Natural killer cell (primary cell): ENCODE results near the gene SASH1. TPM values are rescaled to one million over a fixed set of nuclear protein-coding genes. Genes with fewer than 3 reads are reported as not detected.

Experiments
- ATAC-seq, 3 donors: fragments of 150-1000 bp in 2 of 3; fragments of 200-7000 bp in 1 of 3; cut with Tn5 transposase; 1 replicate in 1 of 3; 2 replicates in 2 of 3; pipeline ENCODE4 v1.10.0; 2021; ENCODE audit warnings: mild to moderate bottlenecking in 2 of 3, moderate library complexity in 2 of 3
- DNase-seq, 2 donors: peaks; one replicate each; pipeline versions ENCODE4 v3.0.0 to v3.0.0-alpha.2; 2013 to 2021; ENCODE audit warnings: mixed read lengths in 1 of 2
- H3K27ac ChIP-seq: one replicate; pipeline ENCODE4 v1.5.1; 2013; ENCODE audit warnings: mild to moderate bottlenecking, low read length
- H3K27me3 ChIP-seq: one replicate; pipeline ENCODE4 v1.6.1; 2013; ENCODE audit warnings: low read length; ENCODE audit not compliant: control insufficient read depth, insufficient read depth
- H3K36me3 ChIP-seq: one replicate; pipeline ENCODE4 v1.6.1; 2013; ENCODE audit warnings: low read length; ENCODE audit not compliant: control insufficient read depth, insufficient read depth
- H3K4me1 ChIP-seq: one replicate; pipeline ENCODE4 v1.6.1; 2013; ENCODE audit warnings: low read length; ENCODE audit not compliant: control insufficient read depth, insufficient read depth
- H3K4me3 ChIP-seq: one replicate; pipeline ENCODE4 v1.5.1; 2013; ENCODE audit warnings: low read length
- H3K9me3 ChIP-seq: one replicate; pipeline ENCODE4 v1.6.1; 2013; ENCODE audit warnings: low read length; ENCODE audit not compliant: control insufficient read depth, insufficient read depth
- H3K27ac Mint-ChIP-seq, 2 donors: one replicate each; pipeline ENCODE4 v1.8.0; 2022; ENCODE audit warnings: mild to moderate bottlenecking in 2 of 2, mixed read lengths in 2 of 2, moderate library complexity in 1 of 2
- H3K27me3 Mint-ChIP-seq, 2 donors: one replicate each; pipeline ENCODE4 v1.8.0; 2022; ENCODE audit warnings: low read depth in 2 of 2, mixed read lengths in 2 of 2
- H3K36me3 Mint-ChIP-seq: one replicate; pipeline ENCODE4 v1.8.0; 2022; ENCODE audit warnings: mixed read lengths
- H3K4me1 Mint-ChIP-seq, 2 donors: one replicate each; pipeline ENCODE4 v1.8.0; 2022; ENCODE audit warnings: mixed read lengths in 2 of 2
- H3K4me3 Mint-ChIP-seq: one replicate; pipeline ENCODE4 v1.8.0; 2022; ENCODE audit warnings: mild to moderate bottlenecking, moderate library complexity, mixed read lengths
- H3K9me3 Mint-ChIP-seq, 2 donors: one replicate each; pipeline ENCODE4 v1.8.0; 2022; ENCODE audit warnings: mixed read lengths in 2 of 2
- WGBS: methylation state at CpG from one replicate; pipeline ENCODE4 v1.1.7; 2013; ENCODE audit warnings: missing lambda C conversion rate; ENCODE audit not compliant: insufficient coverage; 5-methylcytosine and 5-hydroxymethylcytosine counted together
- intact Hi-C: fragments of 100-400 bp; cut with micrococcal nuclease; formaldehyde crosslinking; loops from one replicate; pipeline ENCODE4 v1.14.2; 2022
- total RNA-seq, 4 donors: library from RNA; stranded (reverse); fragments of 120-200 nt in 1 of 4; gene quantifications; one replicate each; pipeline versions ENCODE4 v1.2.3 to v1.2.4, GENCODE V29; 2013 to 2022
- TF ChIP-seq, protein P1 (sequence below): fragments of 200-600 bp; IDR thresholded peaks from one replicate; pipeline ENCODE4 v1.8.0; 2022; ENCODE audit warnings: antibody characterized with exemption

The SASH1 gene
- total RNA-seq, 3 donors from 2014 or later (not counting 1 experiment from before 2014, with no cell fraction given) = 0.63 to 6.2 (median 2.7) TPM

DNA sequence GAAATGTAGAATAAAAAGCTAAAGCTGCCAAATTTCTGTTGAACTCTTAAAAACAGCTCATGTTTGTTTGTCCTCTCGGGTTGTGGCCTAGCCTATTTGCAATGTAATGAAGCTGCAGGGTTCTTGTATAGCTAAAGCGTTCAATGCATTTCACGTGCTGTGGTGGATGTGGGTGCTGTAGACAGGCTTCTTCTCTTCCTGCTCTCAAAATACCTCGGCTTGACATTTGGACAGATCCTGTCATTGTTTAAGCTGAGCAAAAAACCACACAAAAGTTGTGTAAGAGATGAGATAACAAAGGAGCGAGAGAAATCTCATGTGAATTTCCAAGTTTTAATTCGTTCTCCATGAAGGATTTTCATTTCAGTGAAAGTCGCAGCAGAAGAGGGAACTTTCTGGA lies 207.9 kb downstream of the SASH1 start:
- Histone ChIP-seq H3K4me1 (no peaks in the 10 kb centered on the region), H3K27ac (no peak overlapping the region), H3K36me3 (no peaks in the 10 kb centered on the region), H3K9me3 (no peaks in the 10 kb centered on the region), H3K27me3 (peaks cover 14% of the 10 kb centered on the region), H3K4me3 (no peak overlapping the region)
- 27% methylated on average over 6 of the region's 7 CpGs for WGBS
- TF ChIP-seq, protein P1, sequence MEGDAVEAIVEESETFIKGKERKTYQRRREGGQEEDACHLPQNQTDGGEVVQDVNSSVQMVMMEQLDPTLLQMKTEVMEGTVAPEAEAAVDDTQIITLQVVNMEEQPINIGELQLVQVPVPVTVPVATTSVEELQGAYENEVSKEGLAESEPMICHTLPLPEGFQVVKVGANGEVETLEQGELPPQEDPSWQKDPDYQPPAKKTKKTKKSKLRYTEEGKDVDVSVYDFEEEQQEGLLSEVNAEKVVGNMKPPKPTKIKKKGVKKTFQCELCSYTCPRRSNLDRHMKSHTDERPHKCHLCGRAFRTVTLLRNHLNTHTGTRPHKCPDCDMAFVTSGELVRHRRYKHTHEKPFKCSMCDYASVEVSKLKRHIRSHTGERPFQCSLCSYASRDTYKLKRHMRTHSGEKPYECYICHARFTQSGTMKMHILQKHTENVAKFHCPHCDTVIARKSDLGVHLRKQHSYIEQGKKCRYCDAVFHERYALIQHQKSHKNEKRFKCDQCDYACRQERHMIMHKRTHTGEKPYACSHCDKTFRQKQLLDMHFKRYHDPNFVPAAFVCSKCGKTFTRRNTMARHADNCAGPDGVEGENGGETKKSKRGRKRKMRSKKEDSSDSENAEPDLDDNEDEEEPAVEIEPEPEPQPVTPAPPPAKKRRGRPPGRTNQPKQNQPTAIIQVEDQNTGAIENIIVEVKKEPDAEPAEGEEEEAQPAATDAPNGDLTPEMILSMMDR = no peak
- Mint-ChIP-seq H3K27ac (no peak overlapping the region), H3K36me3 (no peaks in the 10 kb centered on the region), H3K27me3 (peaks cover 22 to 29% of the 10 kb centered on the region in 2 donors), H3K9me3 (no peaks in the 10 kb centered on the region), H3K4me3 (no peak overlapping the region), H3K4me1 (no peaks in the 10 kb centered on the region)
- intact Hi-C loops = no loop called here
- ATAC-seq (no peak), DNase-seq (no peak)

DNA sequence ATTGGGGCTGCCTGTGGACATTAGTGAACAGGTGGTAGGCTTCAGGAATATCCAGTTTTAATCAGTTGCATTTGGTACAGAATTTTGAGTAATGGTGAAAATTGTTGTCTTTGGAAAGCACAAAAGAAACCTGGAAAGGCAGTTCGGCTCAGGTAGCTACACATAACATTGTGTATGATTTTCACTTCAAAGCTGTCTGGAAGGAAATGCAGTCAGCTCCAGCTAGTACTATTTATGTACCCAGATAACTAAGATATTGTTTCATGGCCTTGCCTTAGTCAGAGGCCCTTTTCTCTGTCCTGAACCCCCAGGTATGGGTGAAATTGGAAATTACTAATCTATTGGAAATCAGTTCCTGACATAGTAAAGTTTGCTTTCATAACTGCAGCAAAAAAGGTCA lies 208.6 kb downstream of the SASH1 start:
- no peaks in the 10 kb centered on the region for H3K4me1 Mint-ChIP-seq
- WGBS = 86% methylated on average over 1 of the region's 1 CpG
- TF ChIP-seq, protein P1 = no peak
- H3K36me3 ChIP-seq = no peaks in the 10 kb centered on the region
- no peak overlapping the region for H3K4me3 ChIP-seq
- peaks cover 26 to 35% of the 10 kb centered on the region in 2 donors for H3K27me3 Mint-ChIP-seq
- intact Hi-C loops = no loop called here
- H3K27me3 ChIP-seq = peaks cover 16% of the 10 kb centered on the region
- no peaks in the 10 kb centered on the region for H3K9me3 Mint-ChIP-seq
- DNase-seq = no peak
- H3K4me3 Mint-ChIP-seq = no peak overlapping the region
- H3K9me3 ChIP-seq = no peaks in the 10 kb centered on the region
- no peak overlapping the region for H3K27ac Mint-ChIP-seq
- no peak for ATAC-seq
- no peak overlapping the region for H3K27ac ChIP-seq
- H3K4me1 ChIP-seq = no peaks in the 10 kb centered on the region
- no peaks in the 10 kb centered on the region for H3K36me3 Mint-ChIP-seq

DNA sequence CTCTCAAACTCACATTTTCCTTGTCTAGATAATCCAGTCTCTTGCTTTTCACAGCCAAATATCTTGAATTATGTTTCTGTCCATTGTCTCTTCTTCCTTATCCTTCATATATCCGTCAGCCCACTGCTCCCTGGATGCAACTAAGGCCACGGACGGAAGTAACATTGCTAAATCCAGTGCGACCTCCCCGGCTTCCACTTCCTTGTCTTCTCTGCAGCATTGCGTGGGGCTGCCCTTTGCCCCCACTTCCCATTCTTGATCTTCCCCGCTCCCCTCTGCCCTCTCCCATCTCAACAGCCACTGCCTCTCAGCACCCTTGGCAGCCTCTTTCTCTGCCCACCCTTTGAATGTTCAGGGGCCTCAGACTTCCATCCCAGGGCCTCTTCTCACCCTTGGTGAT lies 213.8 kb downstream of the SASH1 start:
- H3K36me3 Mint-ChIP-seq = no peaks in the 10 kb centered on the region
- H3K36me3 ChIP-seq = no peaks in the 10 kb centered on the region
- no peak overlapping the region for H3K4me3 Mint-ChIP-seq
- peaks cover 38 to 75% of the 10 kb centered on the region in 2 donors for H3K27me3 Mint-ChIP-seq
- H3K9me3 Mint-ChIP-seq = no peaks in the 10 kb centered on the region
- WGBS = 77% methylated on average over 6 of the region's 7 CpGs
- peaks cover 35% of the 10 kb centered on the region for H3K27me3 ChIP-seq
- intact Hi-C loops = no loop called here
- peaks cover 9 to 15% of the 10 kb centered on the region in 2 donors for H3K4me1 Mint-ChIP-seq
- DNase-seq (no peak), ATAC-seq (no peak)
- H3K27ac Mint-ChIP-seq = no peak overlapping the region
- H3K4me1 ChIP-seq = peaks cover 25% of the 10 kb centered on the region
- H3K9me3 ChIP-seq = no peaks in the 10 kb centered on the region
- no peak overlapping the region for H3K27ac ChIP-seq
- H3K4me3 ChIP-seq = no peak overlapping the region
- TF ChIP-seq, protein P1 = no peak

DNA sequence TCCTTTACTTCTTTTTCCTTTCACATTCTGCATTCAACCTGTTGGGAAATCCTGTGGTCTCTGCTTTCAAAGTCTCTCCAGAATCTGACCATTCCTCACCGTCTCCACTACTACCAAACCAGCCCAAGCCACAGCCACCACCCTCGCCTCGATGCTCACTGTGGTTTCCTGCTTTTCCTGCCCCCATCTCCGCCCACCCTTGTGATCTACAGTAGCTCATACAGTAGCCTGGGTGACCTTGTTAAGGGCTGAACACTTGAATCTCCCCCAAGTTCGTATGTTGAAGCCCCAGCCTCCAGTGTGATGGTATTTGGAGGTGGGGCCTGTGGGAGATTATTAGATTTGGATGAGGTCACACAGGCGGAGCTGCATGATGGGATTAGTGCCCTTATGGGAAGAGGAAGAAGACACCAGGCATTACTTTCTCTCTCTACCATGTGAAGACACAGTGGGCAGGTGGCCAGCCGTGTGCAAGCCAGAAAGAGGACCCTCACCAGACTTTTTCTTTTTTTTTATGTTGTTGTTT lies 215.2 kb downstream of the SASH1 start:
- no peaks in the 10 kb centered on the region for H3K9me3 ChIP-seq
- H3K27me3 ChIP-seq = peaks cover 30% of the 10 kb centered on the region
- 0% methylated on average over 6 of the region's 7 CpGs for WGBS
- H3K36me3 Mint-ChIP-seq = no peaks in the 10 kb centered on the region
- no peak overlapping the region for H3K27ac ChIP-seq
- H3K4me1 Mint-ChIP-seq = peaks cover 9 to 15% of the 10 kb centered on the region in 2 donors
- TF ChIP-seq, protein P1 = no peak
- H3K4me1 ChIP-seq = peaks cover 25% of the 10 kb centered on the region
- DNase-seq (peak in 1 of 2 donors; percentile 38), ATAC-seq (peak; percentile 52 to 65 (median 58))
- no peak overlapping the region for H3K4me3 ChIP-seq
- intact Hi-C loops = no loop called here
- H3K9me3 Mint-ChIP-seq = no peaks in the 10 kb centered on the region
- no peak overlapping the region for H3K27ac Mint-ChIP-seq
- H3K36me3 ChIP-seq = no peaks in the 10 kb centered on the region
- no peak overlapping the region for H3K4me3 Mint-ChIP-seq
- H3K27me3 Mint-ChIP-seq = peaks cover 40 to 72% of the 10 kb centered on the region in 2 donors
